Liver (tissue), 9 donors: ENCODE results near the gene LHFPL3. TPM values are rescaled to one million over a fixed set of nuclear protein-coding genes. Genes with fewer than 3 reads are reported as not detected.

Experiments
- DNase-seq: peaks from one replicate; pipeline ENCODE4 v3.0.0-alpha.2; 2017; ENCODE audit warnings: low spot score
- H3K27ac ChIP-seq, 2 donors: one replicate each; pipeline ENCODE4 v1.7.0; 2013; ENCODE audit warnings: inconsistent platforms in 2 of 2, low read length in 2 of 2, control low read depth in 1 of 2, low read depth in 1 of 2, mild to moderate bottlenecking in 1 of 2
- H3K27me3 ChIP-seq, 4 donors: one replicate each; pipeline versions ENCODE4 v1.6.1 to v1.7.0; 2013; ENCODE audit warnings: low read length in 3 of 4, inconsistent platforms in 1 of 4, mild to moderate bottlenecking in 1 of 4, moderate library complexity in 1 of 4; ENCODE audit not compliant: control insufficient read depth in 4 of 4, insufficient read depth in 4 of 4
- H3K36me3 ChIP-seq, 4 donors: one replicate each; pipeline versions ENCODE4 v1.6.1 to v1.7.0; 2013; ENCODE audit warnings: low read length in 3 of 4, mild to moderate bottlenecking in 3 of 4, low read depth in 1 of 4, moderate library complexity in 1 of 4; ENCODE audit not compliant: control insufficient read depth in 4 of 4, insufficient read depth in 3 of 4
- H3K4me1 ChIP-seq, 4 donors: one replicate each; pipeline versions ENCODE4 v1.6.1 to v1.7.0; 2013; ENCODE audit warnings: low read length in 3 of 4, mild to moderate bottlenecking in 3 of 4, moderate library complexity in 1 of 4; ENCODE audit not compliant: control insufficient read depth in 4 of 4, insufficient read depth in 4 of 4
- H3K4me3 ChIP-seq, 3 donors: one replicate each; pipeline versions ENCODE4 v1.6.1 to v1.7.0; 2013; ENCODE audit warnings: low read length in 3 of 3, control low read depth in 1 of 3, low read depth in 1 of 3, mild to moderate bottlenecking in 1 of 3
- H3K9ac ChIP-seq, 2 donors: one replicate each; pipeline ENCODE4 v1.7.0; 2013; ENCODE audit warnings: low read length in 2 of 2, mild to moderate bottlenecking in 2 of 2, moderate library complexity in 2 of 2, control low read depth in 1 of 2, low read depth in 1 of 2
- H3K9me3 ChIP-seq, 4 donors: one replicate each; pipeline versions ENCODE4 v1.6.1 to v1.7.0; 2013; ENCODE audit warnings: low read length in 3 of 4; ENCODE audit not compliant: control insufficient read depth in 4 of 4
- EGR1 ChIP-seq, 2 donors: IDR thresholded peaks; 2 replicates each; pipeline ENCODE4 v1.6.1; 2016 to 2018; ENCODE audit warnings: antibody characterized with exemption in 2 of 2, low read depth in 2 of 2
- FOXA1 ChIP-seq: IDR thresholded peaks from 2 replicates; pipeline ENCODE4 v1.6.1; 2016; ENCODE audit warnings: antibody characterized with exemption
- FOXA2 ChIP-seq: IDR thresholded peaks from 2 replicates; pipeline ENCODE4 v1.6.1; 2016; ENCODE audit warnings: antibody characterized with exemption
- HNF4A ChIP-seq, 2 donors: conservative IDR thresholded peaks; 2 replicates each; pipeline ENCODE4 v1.6.1; 2016; ENCODE audit warnings: antibody characterized with exemption in 2 of 2, mild to moderate bottlenecking in 2 of 2
- JUND ChIP-seq, 2 donors: IDR thresholded peaks; 2 replicates each; pipeline ENCODE4 v1.6.1; 2016; ENCODE audit warnings: antibody characterized with exemption in 2 of 2
- NR2F2 ChIP-seq: IDR thresholded peaks from 2 replicates; pipeline ENCODE4 v1.6.1; 2016; ENCODE audit warnings: antibody characterized with exemption
- RAD21 ChIP-seq, 2 donors: IDR thresholded peaks; 2 replicates each; pipeline ENCODE4 v1.6.1; 2016; ENCODE audit warnings: antibody characterized with exemption in 2 of 2, mild to moderate bottlenecking in 2 of 2
- RXRA ChIP-seq, 2 donors: IDR thresholded peaks; 2 replicates each; pipeline ENCODE4 v1.6.1; 2017 to 2018; ENCODE audit warnings: antibody characterized with exemption in 2 of 2, mild to moderate bottlenecking in 1 of 2
- SP1 ChIP-seq: IDR thresholded peaks from 2 replicates; pipeline ENCODE4 v1.6.1; 2018; ENCODE audit warnings: antibody characterized with exemption, mild to moderate bottlenecking
- TAF1 ChIP-seq: conservative IDR thresholded peaks from 2 replicates; pipeline ENCODE4 v1.6.1; 2016; ENCODE audit warnings: antibody characterized with exemption, mild to moderate bottlenecking
- YY1 ChIP-seq: IDR thresholded peaks from 2 replicates; pipeline ENCODE4 v1.6.1; 2016; ENCODE audit warnings: antibody characterized with exemption, mild to moderate bottlenecking
- ZBTB33 ChIP-seq: IDR thresholded peaks from 2 replicates; pipeline ENCODE4 v1.6.1; 2016; ENCODE audit warnings: antibody characterized with exemption
- WGBS: extraction: QIAGEN DNeasy Blood & Tissue Kit; methylation state at CpG from one replicate; pipeline ENCODE4 v1.1.7; 2013; 5-methylcytosine and 5-hydroxymethylcytosine counted together
- polyA plus RNA-seq, 2 donors: library from polyadenylated mRNA; stranded (reverse) in 1 of 2; unstranded in 1 of 2; fragments of 200-250 nt in 1 of 2; fragments of >200 nt in 1 of 2; fragmentation: Nextera tagmentation in 1 of 2; extraction: Ambion mirVana in 1 of 2; gene quantifications; one replicate each; pipeline versions ENCODE4 v1.2.1 to v1.2.3, GENCODE V29; 2013 to 2015
- total RNA-seq, 2 donors: library from RNA; depleted of rRNA; stranded (reverse); fragments of >200 nt; gene quantifications; one replicate each; pipeline ENCODE4 v1.2.3, GENCODE V29; 2014
- TF ChIP-seq, protein P1 (sequence below): IDR thresholded peaks from 2 replicates; pipeline ENCODE4 v1.6.1; 2016; ENCODE audit warnings: antibody characterized with exemption
- TF ChIP-seq, protein P2 (sequence below): IDR thresholded peaks from 2 replicates; pipeline ENCODE4 v1.6.1; 2016; ENCODE audit warnings: antibody characterized with exemption
- TF ChIP-seq, protein P3 (sequence below): fragments of 150-350 bp; IDR thresholded peaks from 2 replicates; pipeline ENCODE4 v1.5.1; 2017; ENCODE audit warnings: improper control_type of control experiment, low read depth, low read length; ENCODE audit not compliant: missing input control
- TF ChIP-seq, protein P4 (sequence below): IDR thresholded peaks from 2 replicates; pipeline ENCODE4 v1.6.1; 2016; ENCODE audit warnings: antibody characterized with exemption, mild to moderate bottlenecking
- donor health status: healthy.
- donor health status: healthy.
- donor health status: healthy.
- donor health status: healthy.
- donor health status: healthy.

Gene LHFPL3
- total and polyA plus RNA-seq, 4 donors = not detected

- H3K9me3 ChIP-seq = peaks cover 0 to 3% (median 0%) of the 10 kb centered on the region in 4 donors
- no peak overlapping the region for H3K9ac ChIP-seq
- H3K4me3 ChIP-seq = no peak overlapping the region
- DNase-seq = no peak
- H3K27ac ChIP-seq = no peak overlapping the region
- no peaks in the 10 kb centered on the region for H3K36me3 ChIP-seq
- WGBS = 52% methylated on average over 4 of the region's 4 CpGs
- TF ChIP-seq TAF1 (no peak), RXRA (IDR thresholded peaks at IDR 0.05) (no peak), RAD21 (IDR thresholded peaks at IDR 0.05) (no peak), FOXA1 (no peak), ZBTB33 (no peak), SP1 (no peak), FOXA2 (no peak), JUND (IDR thresholded peaks at IDR 0.05) (no peak), HNF4A (conservative IDR thresholded peaks at IDR 0.05) (no peak), EGR1 (IDR thresholded peaks at IDR 0.05; ENCODE audit: low read depth in 2 of 2) (no peak)
- TF ChIP-seq, protein P1, sequence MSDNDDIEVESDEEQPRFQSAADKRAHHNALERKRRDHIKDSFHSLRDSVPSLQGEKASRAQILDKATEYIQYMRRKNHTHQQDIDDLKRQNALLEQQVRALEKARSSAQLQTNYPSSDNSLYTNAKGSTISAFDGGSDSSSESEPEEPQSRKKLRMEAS = no peak
- TF ChIP-seq, protein P2, sequence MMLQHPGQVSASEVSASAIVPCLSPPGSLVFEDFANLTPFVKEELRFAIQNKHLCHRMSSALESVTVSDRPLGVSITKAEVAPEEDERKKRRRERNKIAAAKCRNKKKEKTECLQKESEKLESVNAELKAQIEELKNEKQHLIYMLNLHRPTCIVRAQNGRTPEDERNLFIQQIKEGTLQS = no peak
- H3K4me1 ChIP-seq = no peaks in the 10 kb centered on the region
- H3K27me3 ChIP-seq = peaks cover 0 to 9% (median 2%) of the 10 kb centered on the region in 4 donors
Measured at GRCh38 chr7:104357166-104357565, 28.8 kb downstream of the LHFPL3 start.

DNA sequence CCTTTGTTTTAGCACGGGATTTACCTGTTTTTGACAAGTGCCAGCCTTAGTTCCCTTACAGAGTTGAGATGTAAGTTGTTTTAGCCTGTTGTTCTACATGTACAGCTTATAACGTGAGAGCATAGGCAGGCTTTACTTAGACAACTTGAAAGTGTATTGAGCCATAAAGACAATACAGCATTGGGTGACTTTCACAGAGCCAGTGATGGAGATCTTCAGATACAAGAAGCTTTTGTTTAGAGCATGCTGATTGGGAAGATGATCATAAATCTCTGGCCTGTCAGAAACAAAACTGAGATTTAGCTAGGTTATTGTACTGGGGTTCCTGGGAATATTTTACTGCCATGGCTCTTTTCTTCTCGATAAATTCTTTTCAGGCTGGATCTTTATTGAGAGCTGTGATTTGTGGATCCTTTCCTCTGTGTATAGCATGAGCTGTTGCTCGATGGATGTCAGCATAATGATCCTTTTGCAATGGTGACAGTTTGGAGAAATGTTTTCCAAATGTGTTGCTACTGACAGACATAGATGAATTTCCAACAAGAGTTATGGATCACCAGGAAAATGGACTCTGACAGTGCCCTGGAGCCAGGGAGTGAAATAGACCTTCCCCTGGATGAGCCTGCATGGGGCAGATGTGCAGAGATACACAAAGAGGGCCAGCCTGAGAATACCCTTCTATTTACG lies 30.2 kb downstream of the LHFPL3 start:
- DNase-seq = no peak
- Histone ChIP-seq H3K4me3 (no peak overlapping the region), H3K36me3 (no peaks in the 10 kb centered on the region), H3K4me1 (no peaks in the 10 kb centered on the region), H3K27me3 (peaks cover 0 to 5% (median 1%) of the 10 kb centered on the region in 4 donors), H3K9me3 (peaks cover 0 to 3% (median 0%) of the 10 kb centered on the region in 4 donors), H3K9ac (no peak overlapping the region), H3K27ac (no peak overlapping the region)
- TF ChIP-seq, protein P3, sequence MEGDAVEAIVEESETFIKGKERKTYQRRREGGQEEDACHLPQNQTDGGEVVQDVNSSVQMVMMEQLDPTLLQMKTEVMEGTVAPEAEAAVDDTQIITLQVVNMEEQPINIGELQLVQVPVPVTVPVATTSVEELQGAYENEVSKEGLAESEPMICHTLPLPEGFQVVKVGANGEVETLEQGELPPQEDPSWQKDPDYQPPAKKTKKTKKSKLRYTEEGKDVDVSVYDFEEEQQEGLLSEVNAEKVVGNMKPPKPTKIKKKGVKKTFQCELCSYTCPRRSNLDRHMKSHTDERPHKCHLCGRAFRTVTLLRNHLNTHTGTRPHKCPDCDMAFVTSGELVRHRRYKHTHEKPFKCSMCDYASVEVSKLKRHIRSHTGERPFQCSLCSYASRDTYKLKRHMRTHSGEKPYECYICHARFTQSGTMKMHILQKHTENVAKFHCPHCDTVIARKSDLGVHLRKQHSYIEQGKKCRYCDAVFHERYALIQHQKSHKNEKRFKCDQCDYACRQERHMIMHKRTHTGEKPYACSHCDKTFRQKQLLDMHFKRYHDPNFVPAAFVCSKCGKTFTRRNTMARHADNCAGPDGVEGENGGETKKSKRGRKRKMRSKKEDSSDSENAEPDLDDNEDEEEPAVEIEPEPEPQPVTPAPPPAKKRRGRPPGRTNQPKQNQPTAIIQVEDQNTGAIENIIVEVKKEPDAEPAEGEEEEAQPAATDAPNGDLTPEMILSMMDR = no peak
- TF ChIP-seq SP1 = no peak
- WGBS = 76% methylated on average over 5 of the region's 5 CpGs

- 9% methylated on average over 1 of the region's 1 CpG for WGBS
- Histone ChIP-seq H3K27me3 (peaks cover 0 to 3% (median 0%) of the 10 kb centered on the region in 4 donors), H3K27ac (no peak overlapping the region), H3K9me3 (no peaks in the 10 kb centered on the region), H3K36me3 (no peaks in the 10 kb centered on the region), H3K4me3 (no peak overlapping the region), H3K4me1 (no peaks in the 10 kb centered on the region), H3K9ac (no peak overlapping the region)
- DNase-seq = no peak
- TF ChIP-seq, protein P2 = no peak
- TF ChIP-seq, protein P4, sequence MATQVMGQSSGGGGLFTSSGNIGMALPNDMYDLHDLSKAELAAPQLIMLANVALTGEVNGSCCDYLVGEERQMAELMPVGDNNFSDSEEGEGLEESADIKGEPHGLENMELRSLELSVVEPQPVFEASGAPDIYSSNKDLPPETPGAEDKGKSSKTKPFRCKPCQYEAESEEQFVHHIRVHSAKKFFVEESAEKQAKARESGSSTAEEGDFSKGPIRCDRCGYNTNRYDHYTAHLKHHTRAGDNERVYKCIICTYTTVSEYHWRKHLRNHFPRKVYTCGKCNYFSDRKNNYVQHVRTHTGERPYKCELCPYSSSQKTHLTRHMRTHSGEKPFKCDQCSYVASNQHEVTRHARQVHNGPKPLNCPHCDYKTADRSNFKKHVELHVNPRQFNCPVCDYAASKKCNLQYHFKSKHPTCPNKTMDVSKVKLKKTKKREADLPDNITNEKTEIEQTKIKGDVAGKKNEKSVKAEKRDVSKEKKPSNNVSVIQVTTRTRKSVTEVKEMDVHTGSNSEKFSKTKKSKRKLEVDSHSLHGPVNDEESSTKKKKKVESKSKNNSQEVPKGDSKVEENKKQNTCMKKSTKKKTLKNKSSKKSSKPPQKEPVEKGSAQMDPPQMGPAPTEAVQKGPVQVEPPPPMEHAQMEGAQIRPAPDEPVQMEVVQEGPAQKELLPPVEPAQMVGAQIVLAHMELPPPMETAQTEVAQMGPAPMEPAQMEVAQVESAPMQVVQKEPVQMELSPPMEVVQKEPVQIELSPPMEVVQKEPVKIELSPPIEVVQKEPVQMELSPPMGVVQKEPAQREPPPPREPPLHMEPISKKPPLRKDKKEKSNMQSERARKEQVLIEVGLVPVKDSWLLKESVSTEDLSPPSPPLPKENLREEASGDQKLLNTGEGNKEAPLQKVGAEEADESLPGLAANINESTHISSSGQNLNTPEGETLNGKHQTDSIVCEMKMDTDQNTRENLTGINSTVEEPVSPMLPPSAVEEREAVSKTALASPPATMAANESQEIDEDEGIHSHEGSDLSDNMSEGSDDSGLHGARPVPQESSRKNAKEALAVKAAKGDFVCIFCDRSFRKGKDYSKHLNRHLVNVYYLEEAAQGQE = no peak
- TF ChIP-seq, protein P1 = no peak
- TF ChIP-seq, protein P3 = no peak
- TF ChIP-seq RAD21 (IDR thresholded peaks at IDR 0.05) (no peak), EGR1 (IDR thresholded peaks at IDR 0.05; ENCODE audit: low read depth in 2 of 2) (no peak), HNF4A (conservative IDR thresholded peaks at IDR 0.05) (no peak), FOXA2 (no peak), NR2F2 (no peak), YY1 (no peak)
Measured at GRCh38 chr7:104362756-104363155, 34.4 kb downstream of the LHFPL3 start.
